Non-pigmented ciliary epithelial cell (primary cell): ENCODE results near the gene ANKDD1A.

Experiments
- DNase-seq: peaks from one replicate; pipeline ENCODE4 v3.0.0-alpha.2; 2010; ENCODE audit warnings: low read depth

Gene ANKDD1A

GRCh38 chr15:64895285-64896065 lies 16.2 kb upstream of the ANKDD1A start:
- DNase-seq, result no peak

GRCh38 chr15:64896371-64897069 lies 15.2 kb upstream of the ANKDD1A start:
- no peak for DNase-seq

GRCh38 chr15:64897345-64897985 lies 14.2 kb upstream of the ANKDD1A start:
- DNase-seq, result no peak

- DNase-seq, result no peak
These were observed 13.3 kb upstream of the ANKDD1A start for GRCh38 chr15:64898406-64898805.

GRCh38 chr15:64901141-64901540 lies 10.6 kb upstream of the ANKDD1A start:
- DNase-seq, result no peak

- no peak for DNase-seq
These were observed 9.8 kb upstream of the ANKDD1A start for GRCh38 chr15:64901914-64902313.

- DNase-seq, result no peak
These were observed 8.8 kb upstream of the ANKDD1A start for GRCh38 chr15:64902863-64903262.

GRCh38 chr15:64903326-64903950 lies 8.3 kb upstream of the ANKDD1A start:
- DNase-seq, result no peak

GRCh38 chr15:64904189-64904588 lies 7.5 kb upstream of the ANKDD1A start:
- DNase-seq, result no peak

GRCh38 chr15:64905119-64905831 lies 6.4 kb upstream of the ANKDD1A start:
- DNase-seq, result no peak

- no peak for DNase-seq
These were observed 5.8 kb upstream of the ANKDD1A start for GRCh38 chr15:64905941-64906340.

- no peak for DNase-seq
These were observed 5.3 kb upstream of the ANKDD1A start for GRCh38 chr15:64906402-64906801.

GRCh38 chr15:64907991-64908390 lies 3.7 kb upstream of the ANKDD1A start:
- DNase-seq, result no peak

- no peak for DNase-seq
These were observed 2.2 kb upstream of the ANKDD1A start for GRCh38 chr15:64909546-64909945.

GRCh38 chr15:64912379-64913325 lies 950 bp downstream of the ANKDD1A start:
- DNase-seq, result no peak

- DNase-seq, result no peak
These were observed 4.0 kb downstream of the ANKDD1A start for GRCh38 chr15:64915518-64916227.

- DNase-seq, result no peak
These were observed 4.7 kb downstream of the ANKDD1A start for GRCh38 chr15:64916365-64916764.

- no peak for DNase-seq
These were observed 5.5 kb downstream of the ANKDD1A start for GRCh38 chr15:64917211-64917610.

- no peak for DNase-seq
These were observed 8.0 kb downstream of the ANKDD1A start for GRCh38 chr15:64919721-64920120.

- no peak for DNase-seq
These were observed 10.0 kb downstream of the ANKDD1A start for GRCh38 chr15:64921711-64922110.
